22Rv1 (cell line): ENCODE results near the gene UBE2G1.
A peak's percentile ranks its signal among the peaks of the same experiment; 100 is the strongest.

Experiments
- H3K27ac ChIP-seq: fragments of 450-650 bp; 2 replicates; pipeline ENCODE4 v1.5.1; 2017
- ZFX ChIP-seq: fragments of 450-650 bp; IDR thresholded peaks from 2 replicates; pipeline ENCODE4 v1.6.1; 2017; ENCODE audit warnings: antibody characterized with exemption, borderline replicate concordance
- TF ChIP-seq, protein P1 (sequence below): fragments of 450-650 bp; IDR thresholded peaks from 2 replicates; pipeline ENCODE4 v1.5.1; 2017; ENCODE audit warnings: mild to moderate bottlenecking

The UBE2G1 gene

DNA sequence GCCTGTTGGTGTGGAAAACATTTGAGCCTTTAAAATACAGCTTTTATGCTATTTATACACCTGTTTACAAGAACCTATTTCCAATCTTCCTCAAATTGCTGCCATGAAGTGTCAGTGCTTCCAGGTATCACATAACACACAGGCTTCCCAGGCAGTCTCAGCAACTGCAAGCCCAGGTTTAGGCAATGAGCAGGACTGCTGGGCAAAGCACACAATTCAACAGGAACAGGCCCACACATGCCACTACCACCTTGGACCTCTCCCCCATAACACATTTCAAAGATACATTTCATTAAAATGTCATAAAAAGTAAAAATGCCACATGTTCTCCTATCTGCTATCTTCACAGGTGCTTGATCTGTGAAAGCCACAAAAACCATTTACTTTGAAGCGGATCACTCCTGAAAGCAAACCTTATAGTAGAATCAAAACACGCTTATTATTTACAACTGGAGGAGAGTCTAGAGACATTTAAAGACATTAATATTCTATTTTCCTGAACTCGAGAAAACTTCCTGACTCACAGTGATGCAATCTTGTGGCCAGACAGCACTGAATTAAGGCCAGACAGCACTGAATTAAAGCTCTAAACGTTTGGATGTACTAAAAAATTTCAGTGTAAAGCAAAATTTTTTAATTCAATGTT lies 134.2 kb downstream of the UBE2G1 start:
- H3K27ac ChIP-seq = no peak overlapping the region
- TF ChIP-seq, protein P1, sequence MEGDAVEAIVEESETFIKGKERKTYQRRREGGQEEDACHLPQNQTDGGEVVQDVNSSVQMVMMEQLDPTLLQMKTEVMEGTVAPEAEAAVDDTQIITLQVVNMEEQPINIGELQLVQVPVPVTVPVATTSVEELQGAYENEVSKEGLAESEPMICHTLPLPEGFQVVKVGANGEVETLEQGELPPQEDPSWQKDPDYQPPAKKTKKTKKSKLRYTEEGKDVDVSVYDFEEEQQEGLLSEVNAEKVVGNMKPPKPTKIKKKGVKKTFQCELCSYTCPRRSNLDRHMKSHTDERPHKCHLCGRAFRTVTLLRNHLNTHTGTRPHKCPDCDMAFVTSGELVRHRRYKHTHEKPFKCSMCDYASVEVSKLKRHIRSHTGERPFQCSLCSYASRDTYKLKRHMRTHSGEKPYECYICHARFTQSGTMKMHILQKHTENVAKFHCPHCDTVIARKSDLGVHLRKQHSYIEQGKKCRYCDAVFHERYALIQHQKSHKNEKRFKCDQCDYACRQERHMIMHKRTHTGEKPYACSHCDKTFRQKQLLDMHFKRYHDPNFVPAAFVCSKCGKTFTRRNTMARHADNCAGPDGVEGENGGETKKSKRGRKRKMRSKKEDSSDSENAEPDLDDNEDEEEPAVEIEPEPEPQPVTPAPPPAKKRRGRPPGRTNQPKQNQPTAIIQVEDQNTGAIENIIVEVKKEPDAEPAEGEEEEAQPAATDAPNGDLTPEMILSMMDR = no peak
- no peak for TF ChIP-seq ZFX

DNA sequence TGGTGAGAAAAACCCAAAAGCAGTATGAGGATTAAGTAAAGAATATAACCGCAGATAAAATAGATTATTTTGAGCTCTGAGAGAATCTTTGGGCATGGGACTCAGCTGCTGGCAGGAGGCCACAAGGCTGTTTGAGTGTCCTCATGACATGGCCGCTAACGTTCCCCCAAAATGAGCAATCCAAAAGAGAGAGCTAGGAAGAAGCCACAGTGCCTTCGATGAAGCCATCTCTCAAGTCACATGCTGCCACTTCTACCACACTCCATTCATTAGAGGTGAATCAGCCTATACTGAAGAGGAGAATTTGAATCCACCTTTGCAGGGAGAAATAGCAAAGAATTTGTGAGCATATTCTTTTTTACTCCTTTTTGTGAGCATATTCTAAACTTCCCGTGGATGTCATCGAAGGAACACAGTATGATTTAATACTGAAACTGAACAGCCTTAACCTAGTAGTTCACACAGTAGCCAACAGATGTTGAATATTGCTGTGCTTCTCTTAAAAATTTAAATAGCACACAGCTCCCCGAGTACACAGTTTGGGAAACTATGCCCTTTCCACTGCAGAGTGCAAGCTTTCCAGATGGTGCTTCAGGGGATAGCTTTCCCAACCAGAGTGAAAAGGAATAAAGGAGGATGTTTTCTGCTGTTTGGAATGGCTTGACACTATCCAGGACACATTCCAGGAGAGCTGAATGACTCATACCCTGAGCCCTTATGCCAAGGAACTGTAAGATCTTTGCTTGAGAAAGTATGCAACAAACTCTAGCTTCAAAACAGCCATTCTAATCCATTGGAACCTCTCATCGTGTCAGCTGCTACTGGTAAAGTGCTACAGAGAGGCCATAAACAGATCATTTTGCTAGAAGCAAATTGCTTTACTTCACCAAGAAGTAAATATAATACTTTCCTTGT lies 136.6 kb downstream of the UBE2G1 start:
- TF ChIP-seq, protein P1 = no peak
- TF ChIP-seq ZFX = no peak
- H3K27ac ChIP-seq = peak overlapping the region; percentile 4; the same call in 1 of the 2 replicates

DNA sequence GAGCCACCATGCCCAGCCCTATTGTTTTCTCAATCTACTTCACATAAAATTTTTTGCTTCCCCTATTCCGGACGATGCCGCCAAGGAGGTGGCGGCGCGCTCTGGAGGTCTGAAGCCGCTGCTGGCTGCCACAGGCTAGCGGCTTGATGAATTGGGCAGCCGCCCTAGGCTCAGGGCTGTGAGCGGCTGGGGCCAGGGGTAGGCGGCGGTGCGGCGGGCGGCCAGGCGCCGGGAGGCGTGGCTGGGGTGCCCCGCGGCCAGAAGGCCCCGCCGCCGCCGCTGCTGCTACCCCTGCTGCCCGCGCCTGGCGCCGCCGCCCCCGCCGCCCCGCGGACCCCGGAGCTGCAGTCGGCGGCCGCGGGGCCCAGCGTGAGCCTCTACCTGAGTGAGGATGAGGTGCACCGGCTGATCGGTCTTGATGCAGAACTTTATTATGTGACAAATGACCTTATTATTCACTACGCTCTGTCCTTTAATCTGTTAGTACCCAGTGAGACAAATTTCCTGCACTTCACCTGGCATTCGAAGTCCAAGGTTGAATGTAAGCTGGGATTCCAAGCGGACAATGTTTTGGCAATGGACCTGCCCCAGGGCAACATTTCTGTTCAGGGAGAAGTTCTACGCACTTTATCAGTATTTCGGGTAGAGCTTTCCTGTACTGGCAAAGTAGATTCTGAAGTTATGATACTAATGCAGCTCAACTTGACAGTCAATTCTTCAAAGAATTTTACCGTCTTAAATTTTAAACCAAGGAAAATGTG lies 144.4 kb downstream of the UBE2G1 start:
- no peak for TF ChIP-seq ZFX
- TF ChIP-seq, protein P1 = no peak
- H3K27ac ChIP-seq = no peak overlapping the region

DNA sequence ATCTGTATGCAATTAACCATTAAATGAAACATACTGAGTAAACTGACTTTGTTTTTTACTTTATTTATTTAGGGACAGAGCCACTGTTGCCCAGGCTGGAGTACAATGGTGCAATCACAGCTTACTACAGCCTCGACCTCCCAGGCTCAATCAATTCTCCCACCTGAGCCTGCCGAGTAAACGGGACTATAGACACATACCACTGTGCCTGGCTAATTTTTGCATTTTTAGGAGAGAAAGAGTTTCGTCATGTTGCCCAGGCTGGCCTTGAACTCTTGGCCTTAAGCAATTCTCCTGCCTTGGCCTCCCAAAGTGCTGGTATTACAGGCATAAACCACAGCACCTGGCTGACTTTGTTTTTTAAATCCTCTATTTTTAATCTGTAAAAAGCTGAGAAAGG lies 145.3 kb downstream of the UBE2G1 start:
- peak overlapping the region; percentile 29; the same call in 1 of the 2 replicates for H3K27ac ChIP-seq
- no peak for TF ChIP-seq ZFX
- TF ChIP-seq, protein P1 = no peak

DNA sequence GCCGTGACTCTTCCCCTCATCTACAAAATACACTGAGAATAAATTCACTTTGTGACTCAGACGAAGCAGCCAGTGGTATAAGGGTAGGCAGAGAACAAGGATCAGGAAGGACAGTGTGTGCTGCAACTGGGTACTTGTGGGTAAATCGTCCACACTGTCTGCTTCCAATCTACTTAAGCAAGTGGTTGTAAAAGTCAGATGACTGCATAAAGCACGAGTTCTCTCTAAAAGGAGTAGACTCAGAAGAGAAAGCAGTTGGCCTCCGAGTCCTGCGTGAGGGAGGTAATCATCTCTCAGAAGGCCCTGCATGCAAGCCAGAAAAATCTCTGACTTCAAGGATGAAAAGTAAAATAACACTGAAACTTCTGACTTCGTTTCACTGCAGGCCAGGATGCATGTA lies 145.8 kb downstream of the UBE2G1 start:
- TF ChIP-seq, protein P1 = no peak
- no peak for TF ChIP-seq ZFX
- H3K27ac ChIP-seq = peak overlapping the region; percentile 29; the same call in 1 of the 2 replicates
